IPS-NIHi11 (cell line): ENCODE results near the gene SH2B3.
A peak's percentile ranks its signal among the peaks of the same experiment; 100 is the strongest.
"Not testable (repeated sequence)": the region's sequence is repeated elsewhere in the genome, so short reads cannot be mapped to it uniquely, and the experiment has no call there.

Experiments used
- DNase-seq: peaks from one replicate; pipeline ENCODE4 v3.0.0; 2012; ENCODE audit warnings: mixed read lengths, low spot score

SH2B3 gene

GRCh38 chr12:111405859-111406473 is at the start of gene SH2B3:
Gene SH2B3, plus strand, starts transcription at chr12:111405923. Its CDS starts 12,223 bp downstream, at chr12:111418146.
- DNase-seq = no peak

GRCh38 chr12:111359231-111359913 is 46.4 kb upstream of the SH2B3 start:
- DNase-seq = no peak

GRCh38 chr12:111359914-111360276 is 45.8 kb upstream of the SH2B3 start:
- DNase-seq = no peak

GRCh38 chr12:111360325-111360930 is 45.3 kb upstream of the SH2B3 start:
- DNase-seq = no peak

GRCh38 chr12:111361073-111361716 is 44.5 kb upstream of the SH2B3 start:
- DNase-seq = no peak

GRCh38 chr12:111361717-111362576 is 43.8 kb upstream of the SH2B3 start:
- DNase-seq = no peak

GRCh38 chr12:111362687-111363475 is 42.8 kb upstream of the SH2B3 start:
- no peak for DNase-seq

GRCh38 chr12:111363578-111363977 is 42.1 kb upstream of the SH2B3 start:
- no peak for DNase-seq

- no peak for DNase-seq
Observed at GRCh38 chr12:111366075-111366474, 39.6 kb upstream of the SH2B3 start.

GRCh38 chr12:111366583-111366982 is 39.1 kb upstream of the SH2B3 start:
- no peak for DNase-seq

GRCh38 chr12:111367661-111368221 is 38.0 kb upstream of the SH2B3 start:
- no peak for DNase-seq

- no peak for DNase-seq
Observed at GRCh38 chr12:111368291-111368787, 37.4 kb upstream of the SH2B3 start.

- peak; percentile 98 for DNase-seq
Observed at GRCh38 chr12:111368788-111369495, 36.8 kb upstream of the SH2B3 start, which contains the start of gene PHETA1. Gene PHETA1, minus strand, starts transcription at chr12:111369095. Its CDS starts 5,668 bp downstream, at chr12:111363427.

- DNase-seq = no peak
Observed at GRCh38 chr12:111369496-111370220, 36.1 kb upstream of the SH2B3 start.

GRCh38 chr12:111373231-111373630 is 32.5 kb upstream of the SH2B3 start:
- not testable (repeated sequence) for DNase-seq

GRCh38 chr12:111377440-111377839 is 28.3 kb upstream of the SH2B3 start:
- DNase-seq = no peak

GRCh38 chr12:111379942-111380554 is 25.7 kb upstream of the SH2B3 start:
- DNase-seq = no peak

- no peak for DNase-seq
Observed at GRCh38 chr12:111384596-111384995, 21.1 kb upstream of the SH2B3 start.

- DNase-seq = no peak
Observed at GRCh38 chr12:111386885-111387284, 18.8 kb upstream of the SH2B3 start.
